NCI-H2227 treated with DMSO at 0.1 percent for 48 hours (cell line): ENCODE results near the gene CADPS.

Experiments used
- DNase-seq: peaks from one replicate; lab custom pipeline; 2025; lab: John Stamatoyannopoulos, UW

CADPS gene

DNA sequence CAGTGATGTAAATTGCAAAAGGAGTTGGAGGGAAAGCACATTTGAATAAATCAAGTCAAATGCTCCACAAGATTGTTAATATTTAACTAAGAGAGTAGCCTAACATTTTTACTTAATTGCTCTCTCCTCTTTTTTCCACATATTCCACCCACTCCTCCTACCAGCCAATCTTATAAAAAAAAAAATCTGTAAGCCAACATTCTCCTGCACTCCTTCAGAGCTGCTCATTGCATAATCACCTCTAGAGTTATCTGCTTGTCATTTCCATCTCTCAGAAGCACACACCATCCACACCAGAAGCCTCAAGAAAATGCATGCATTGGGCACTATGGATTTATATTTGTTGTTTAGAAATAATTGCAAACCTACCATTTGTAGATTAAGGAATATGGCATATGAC, 64.1 kb downstream of the CADPS start:
- no peak for DNase-seq

DNA sequence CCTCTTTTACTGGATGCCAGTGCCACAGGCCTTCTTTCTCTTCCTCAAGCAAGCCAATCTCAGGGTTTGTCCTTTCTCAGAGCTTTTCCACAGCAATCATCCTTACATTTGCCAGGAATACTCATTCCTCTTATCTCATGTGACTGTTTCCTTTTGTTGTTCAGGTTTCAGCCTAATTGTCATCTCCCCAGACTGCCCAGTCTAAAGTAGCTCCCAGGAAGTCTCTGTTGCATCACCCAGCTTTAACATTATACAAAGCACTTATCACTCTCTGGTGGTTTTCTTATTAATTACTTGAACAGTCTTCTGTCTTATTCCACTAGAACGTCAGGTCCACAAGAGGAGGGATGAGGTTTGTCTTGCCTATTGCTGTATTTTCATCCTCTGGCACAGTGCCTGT, 65.8 kb downstream of the CADPS start:
- DNase-seq: no peak

DNA sequence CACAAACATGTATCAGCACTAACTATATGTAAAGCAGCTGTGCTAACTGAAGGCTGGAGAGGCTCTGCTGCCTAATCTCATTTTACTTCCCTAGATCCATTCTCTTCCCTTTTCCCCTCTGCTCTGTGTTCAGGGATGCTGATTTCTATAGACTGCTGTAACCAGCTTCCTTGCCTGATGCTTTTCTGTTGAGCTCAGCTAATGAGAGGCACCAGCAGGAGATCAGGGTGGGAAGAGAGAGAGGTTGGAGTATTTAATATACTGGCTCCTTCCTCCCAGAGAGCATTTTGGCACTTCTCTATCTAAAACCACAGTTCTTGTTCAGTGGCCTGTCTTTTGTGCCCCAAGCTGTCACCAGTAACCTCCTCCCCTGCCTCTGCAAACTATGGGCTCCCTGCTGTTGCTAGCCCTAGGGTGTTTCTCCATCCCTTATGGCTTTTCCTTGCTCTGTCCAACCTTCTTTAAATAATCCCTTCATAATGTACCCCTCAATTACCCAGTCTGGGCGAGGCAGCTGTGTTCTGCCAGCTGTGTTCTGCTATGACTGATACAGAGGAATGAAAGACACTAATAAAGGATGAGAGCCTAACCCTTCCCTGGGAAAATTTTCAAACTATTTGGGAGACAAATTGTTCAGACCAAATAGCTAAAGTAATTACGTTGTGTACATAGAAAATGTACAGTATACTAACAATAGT, 69.5 kb downstream of the CADPS start:
- DNase-seq: peak; percentile 66

DNA sequence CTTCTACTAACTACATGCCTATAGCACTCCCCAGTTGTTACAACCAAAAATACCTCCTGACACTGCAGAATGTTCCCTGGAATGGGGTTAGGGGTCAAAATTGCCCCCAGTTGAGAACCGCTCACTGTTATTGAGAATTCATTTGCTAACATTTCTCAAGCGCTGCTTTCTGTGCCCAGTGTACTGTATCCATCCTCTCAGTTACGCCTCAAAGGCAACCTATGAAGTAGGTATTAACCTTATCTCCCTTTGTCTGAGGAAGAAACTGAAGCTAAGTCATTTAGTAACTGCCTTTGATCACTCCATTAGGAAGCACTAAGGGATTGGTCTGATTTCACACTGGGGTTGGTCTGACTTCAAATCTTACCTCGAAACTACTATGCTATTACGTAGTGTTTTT, 70.1 kb downstream of the CADPS start:
- DNase-seq: peak; percentile 25

DNA sequence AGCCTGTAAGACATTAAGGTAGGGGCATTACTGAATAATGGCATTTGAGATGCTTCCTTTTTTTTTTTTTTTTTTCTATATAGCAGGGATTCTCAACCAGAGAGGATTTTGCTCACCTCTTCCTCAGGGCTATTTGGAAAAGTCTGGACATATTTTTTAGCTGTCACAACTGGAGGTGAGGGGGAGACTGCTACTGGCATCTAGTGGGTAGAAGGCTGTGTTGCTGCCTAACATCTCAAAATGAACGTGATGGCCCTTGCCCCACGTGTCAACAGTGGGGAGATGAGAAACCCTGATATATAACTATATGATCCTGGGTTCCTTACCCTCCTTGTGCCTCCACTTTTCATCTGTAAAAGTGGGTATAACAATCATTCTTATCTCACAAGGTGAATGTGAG, 71.9 kb downstream of the CADPS start:
- DNase-seq: no peak

DNA sequence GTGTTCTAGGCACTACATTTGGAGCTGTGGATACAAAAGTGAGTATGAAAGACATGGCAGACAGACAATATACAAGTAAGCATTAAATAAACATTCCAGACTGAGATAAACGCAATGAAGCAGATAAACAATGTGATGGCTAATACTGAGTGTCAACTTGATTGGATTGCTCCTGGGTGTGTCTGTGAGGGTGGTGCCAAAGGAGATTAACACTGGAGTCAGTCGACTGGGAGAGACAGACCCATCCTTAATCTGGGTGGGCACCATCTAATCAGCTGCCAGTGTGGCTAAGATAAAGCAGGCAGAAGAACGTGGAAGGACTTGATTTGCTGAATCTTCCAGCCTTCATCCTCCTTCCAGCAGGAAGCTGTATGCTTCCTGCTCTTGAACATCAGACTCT, 77.2 kb downstream of the CADPS start:
- no peak for DNase-seq

DNA sequence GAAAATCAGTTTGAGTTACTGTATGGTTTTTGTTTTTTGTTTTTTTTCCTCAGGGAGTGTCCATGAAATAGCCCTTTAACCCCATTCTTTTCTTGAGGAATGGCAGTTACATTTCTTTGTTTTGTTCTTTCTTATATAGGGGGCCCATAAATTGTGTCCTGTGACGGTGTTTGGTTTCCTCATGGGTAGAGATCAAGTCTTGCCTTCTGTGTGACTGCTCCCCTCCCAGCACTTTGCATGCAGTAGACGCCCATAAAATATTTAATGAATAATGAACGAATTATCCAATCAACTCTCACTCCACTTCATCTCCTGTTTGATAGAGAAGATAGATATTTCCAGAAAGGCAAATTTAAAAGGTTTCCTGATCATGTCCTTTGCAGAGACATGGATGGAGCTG, 78.1 kb downstream of the CADPS start:
- DNase-seq: no peak

DNA sequence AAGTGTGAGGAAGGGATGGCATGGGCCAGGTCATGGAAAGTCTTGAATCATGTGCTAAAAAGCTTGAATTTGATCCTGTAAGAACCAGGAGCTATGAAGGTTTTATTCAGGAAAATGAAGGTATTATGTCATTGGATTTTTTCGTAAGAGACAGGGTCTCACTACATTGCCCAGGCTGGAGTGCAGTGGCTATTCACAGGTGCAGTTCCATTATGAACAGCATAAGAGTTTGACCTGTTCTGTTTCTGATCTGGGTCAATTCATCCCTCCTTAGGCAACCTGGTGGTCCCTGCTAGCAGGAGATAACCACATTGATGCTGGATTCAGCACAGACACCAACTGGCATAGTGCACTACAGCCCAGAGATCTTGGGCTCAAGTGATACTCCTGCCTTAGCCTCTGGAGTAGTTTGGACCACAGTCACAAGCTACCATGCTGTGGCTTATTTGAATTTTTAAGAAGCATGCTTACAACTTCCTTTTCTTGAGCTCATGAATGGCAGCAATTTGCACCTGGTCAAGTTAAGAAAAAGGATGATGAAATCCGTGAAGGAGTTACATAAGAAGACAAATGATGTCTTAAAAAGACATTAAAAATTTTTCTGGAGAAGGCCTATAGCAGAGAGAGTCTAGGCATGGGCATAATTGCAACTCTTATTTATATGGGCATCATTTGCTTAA, 79.1 kb downstream of the CADPS start:
- DNase-seq: no peak

DNA sequence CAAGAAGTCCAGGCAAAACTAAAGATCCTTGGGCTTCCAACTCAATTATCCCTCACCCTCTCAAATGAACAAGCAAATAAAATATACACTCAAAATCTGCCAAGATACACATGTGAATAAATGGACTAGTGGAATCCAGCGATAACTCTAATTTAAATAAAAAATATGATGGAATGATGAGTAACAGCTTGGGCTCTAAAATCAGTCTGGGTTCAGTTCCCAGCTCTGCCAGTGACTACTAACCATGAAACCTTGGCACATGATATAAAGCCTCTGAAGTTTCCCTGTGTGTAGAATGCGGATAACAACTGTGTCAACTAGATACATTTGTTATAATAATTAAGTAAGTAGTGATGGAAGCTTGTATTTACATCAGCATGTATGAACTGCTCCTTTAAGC, 81.3 kb downstream of the CADPS start:
- no peak for DNase-seq

DNA sequence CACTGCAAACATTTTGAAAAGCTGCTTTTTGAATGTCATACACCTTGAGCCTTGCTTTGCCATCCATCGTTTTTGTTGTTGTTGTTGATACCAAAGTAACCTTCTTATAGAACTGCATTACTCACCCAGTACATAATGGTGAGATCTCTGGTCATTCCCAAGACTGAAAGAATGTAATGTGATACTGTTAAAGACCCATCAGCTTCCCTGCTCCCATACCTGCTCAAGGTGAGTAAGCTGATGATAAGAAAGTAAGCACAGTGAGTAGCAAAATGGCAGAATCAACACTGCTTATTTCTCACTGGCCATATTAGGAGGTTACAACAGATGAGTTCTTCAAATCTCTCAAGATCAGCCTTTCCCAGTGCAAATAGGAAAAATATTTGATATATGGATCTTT, 89.8 kb downstream of the CADPS start:
- DNase-seq: no peak

DNA sequence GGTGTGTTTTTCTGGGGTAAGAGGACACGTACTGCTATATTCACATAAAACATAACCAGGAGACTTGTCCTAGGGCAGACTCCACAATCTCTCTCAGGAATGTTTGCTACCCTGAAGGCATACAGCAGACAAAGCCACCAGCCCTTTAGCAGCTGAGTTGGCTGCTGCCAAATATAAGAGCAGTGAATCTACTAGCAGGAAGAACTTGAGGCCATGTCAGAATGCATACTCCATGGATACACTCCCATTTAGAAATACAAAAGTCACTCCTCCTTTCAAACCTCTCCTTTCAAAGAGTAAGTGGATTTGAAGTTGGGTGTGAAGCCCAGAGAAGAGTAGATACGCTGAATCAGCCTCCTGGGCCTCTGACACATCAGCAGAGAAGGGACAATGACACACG, 94.1 kb downstream of the CADPS start:
- no peak for DNase-seq

DNA sequence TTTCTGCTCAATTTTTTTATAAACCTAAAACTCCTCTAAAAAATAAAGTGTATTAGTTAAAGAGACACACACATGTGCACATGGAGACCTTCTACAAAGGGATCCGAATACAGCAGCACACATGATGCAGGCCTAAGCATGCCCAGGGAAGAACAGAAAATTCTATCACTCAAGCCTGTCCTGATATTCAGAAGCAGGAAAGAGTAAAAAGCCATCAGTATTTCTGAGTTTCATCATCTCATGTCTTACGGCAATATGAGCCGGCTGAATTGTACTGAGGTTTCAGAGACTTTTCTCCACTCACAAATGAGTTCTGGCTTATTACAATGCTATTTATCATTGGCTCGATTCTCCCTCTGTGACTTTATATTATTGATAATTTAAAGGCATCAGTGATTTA, 97.5 kb downstream of the CADPS start:
- DNase-seq: no peak

DNA sequence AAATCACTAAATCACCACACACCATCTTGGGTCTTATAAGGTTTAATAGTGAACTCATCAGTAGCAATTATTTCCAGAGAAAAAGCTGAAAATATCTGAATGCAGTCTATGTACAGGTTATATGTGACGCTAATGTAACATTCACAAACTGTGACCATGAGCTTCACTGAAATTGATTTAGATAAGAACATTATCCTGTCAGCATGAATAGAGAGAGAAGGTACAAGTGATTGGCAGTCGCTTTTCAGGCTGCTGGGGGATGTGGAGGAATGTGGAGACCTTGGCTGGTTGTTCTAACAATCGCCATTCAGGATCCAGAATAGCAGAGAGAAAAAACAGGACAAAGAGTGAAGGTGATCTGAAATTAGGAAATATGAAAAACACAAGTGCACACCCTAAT, 98.1 kb downstream of the CADPS start:
- no peak for DNase-seq

DNA sequence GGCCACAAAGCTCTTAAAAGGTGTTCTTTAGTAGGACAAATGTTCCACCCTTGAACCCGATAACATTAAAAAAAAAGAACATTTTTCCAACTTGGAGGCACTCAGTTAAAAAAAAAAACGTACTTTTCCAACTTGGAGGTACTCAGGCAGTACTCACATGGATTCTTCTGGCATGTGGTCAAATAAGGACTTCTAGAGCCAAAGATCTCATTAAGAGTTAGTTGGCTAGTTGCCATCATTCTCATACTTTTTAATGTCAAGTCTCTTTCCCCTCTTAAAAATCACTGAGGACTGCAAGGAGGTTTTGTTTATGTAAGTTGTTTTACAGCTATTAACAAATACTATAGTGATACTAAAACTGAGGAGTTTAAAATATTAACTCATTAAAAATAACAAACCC, 101.0 kb downstream of the CADPS start:
- no peak for DNase-seq

DNA sequence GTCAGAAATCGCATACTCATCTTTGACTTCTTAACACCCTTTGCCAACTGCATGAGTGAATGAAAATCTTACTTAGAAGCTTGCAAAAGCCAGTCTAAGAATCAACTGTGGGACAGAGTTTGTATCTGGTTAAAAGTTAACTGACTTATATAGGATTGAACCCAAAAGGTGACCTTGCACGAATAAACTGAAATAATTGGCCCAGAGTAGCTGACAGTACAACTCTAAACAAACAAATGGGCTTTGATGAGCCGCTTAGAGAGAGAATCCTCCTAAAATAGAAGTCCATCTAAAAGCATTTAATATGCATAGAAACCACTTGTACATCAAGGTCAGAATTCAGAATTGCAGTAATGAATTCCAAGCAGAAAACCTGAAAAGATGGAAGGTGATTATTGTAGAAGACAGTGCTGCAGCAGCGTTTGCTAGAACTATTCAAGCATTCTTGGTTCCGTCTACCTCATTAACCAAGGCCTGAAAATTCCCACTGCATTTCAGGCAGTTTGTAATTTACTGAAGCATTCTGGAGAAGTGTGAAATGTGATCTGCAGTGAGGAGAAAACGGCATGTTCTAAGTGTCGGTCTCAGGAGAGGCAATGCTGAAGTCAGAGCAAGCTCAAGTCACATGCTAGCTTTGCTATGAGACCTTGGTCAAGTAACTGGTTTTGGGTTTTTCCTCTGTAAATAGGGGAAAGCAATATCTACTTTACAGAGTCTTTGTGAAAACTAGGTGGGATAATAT, 103.7 kb downstream of the CADPS start:
- no peak for DNase-seq

DNA sequence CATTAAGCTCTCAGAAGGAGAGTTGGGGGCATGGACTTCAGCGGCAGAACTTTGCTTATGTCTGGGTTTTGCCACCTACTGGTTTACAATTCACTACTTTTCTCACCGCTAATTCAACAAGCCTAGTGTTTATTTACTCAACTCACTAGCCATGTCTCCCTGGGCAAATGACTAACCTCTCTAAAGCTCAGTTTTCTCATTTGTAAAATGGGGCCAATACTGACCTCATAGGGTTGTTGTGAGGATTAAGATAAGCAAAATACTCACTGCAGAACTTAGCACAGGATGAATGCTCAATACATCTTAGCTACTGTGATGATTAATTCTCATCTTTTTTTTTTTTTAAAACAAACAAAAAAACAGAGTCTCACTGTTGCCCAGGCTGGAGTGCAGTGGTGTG, 106.3 kb downstream of the CADPS start:
- no peak for DNase-seq

DNA sequence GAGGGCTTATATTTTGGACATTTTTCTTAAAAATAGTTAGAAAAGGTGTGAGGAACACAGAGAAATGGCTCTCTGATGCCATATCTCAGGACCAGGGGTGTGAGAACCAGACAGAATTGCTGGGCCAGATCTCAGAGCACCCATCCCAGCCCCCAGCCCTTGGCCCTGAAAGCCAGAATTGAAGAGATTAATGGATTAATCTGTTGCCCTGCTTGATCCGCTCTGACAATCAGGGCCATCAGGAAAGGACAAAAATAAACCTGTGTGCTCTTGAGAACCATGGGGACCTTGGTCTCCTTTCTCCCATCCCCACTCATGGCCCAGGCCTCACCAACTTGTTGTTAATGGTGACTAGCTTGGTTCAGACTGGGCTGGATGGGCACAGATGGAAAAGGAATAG, 113.5 kb downstream of the CADPS start:
- no peak for DNase-seq

DNA sequence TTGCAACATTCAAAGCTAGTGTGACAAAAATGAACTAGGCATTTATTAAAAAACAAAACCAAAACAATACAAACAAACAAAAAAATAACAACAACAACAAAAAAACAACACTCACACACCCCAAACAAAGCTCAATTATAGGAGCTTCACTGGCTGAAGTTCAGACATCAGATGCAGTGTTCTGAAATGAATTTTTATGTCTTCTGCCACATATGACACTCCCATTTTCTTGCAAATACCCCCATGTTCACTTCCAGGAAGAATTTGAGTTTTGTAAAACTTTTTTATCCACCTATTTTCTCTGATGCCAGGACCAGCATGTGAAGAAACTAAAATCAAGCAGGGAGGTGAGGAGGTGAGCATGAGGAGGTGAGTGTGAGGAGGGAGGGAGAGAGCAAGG, 113.9 kb downstream of the CADPS start:
- DNase-seq: no peak

DNA sequence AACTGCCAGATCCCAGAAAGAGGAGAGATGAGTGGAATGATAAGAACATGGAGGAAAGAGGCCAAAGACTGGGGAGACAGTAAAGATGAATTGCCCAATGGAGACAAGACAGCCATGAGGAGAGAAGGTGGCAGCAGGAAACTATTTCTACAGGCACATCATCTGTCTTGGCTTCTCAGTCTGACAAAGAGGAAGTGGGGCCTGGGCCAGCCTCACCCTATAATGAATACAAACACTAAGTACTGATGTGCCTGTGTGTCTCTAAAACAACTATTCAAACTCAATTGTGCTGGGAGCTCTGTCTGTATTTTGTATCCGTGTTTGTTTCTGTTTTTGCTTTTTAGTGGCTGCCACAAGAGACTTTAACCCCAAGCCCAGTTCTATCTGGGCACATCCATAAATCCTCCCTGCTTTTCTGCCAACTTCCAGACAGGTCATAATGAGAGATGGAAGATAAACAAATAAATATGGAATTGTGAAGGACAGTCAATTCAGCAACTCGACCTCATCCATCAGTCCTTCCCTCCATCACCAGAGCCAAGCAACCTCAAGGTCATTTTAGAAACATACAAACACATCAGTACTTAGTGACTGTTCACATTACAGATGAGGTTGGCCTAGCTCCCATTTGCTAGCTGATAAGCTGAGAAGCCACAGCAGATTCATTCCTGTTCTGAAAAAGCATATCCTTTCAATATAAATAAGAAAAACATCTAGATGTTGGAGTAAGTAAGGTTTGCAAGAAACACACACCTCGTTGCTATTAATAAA, 116.7 kb downstream of the CADPS start:
- no peak for DNase-seq

DNA sequence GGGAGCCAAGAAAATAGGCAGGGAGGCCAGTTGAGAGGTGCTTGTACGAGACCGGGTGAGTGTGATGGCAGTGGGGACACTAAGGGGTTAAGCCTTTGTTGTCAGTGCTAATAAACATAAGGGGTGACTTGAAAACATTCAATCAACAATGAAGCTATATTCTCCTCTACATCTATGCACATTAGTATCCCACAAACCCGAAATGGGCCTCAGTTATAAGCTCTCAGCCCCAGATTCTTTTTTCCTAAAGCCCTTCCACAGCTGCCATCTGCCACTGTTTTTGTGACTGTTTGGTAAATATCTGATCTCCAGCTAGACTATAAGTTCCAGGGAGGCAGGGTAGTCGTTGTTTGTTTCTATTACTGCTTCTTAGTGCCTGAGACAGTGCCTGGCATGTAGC, 118.2 kb downstream of the CADPS start:
- DNase-seq: no peak

DNA sequence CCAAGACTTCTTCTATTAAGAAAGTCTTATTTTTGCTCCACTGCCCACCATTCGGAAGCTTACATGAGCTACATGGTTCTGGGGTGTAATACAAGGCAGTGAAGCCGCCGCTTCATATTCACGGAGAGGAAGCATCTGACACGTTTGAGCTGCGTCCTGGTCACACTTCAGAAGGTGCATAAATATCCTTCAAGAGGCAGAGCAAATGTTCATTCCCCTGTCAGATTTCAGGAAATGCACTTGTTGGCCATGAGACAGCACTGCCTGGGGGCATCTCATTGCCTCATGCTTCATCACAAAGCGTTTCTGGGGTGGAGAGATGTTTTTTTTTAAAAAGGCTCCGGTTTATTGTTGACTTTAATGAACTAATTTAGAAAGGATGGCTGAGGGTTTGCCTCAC, 119.9 kb downstream of the CADPS start:
- no peak for DNase-seq

DNA sequence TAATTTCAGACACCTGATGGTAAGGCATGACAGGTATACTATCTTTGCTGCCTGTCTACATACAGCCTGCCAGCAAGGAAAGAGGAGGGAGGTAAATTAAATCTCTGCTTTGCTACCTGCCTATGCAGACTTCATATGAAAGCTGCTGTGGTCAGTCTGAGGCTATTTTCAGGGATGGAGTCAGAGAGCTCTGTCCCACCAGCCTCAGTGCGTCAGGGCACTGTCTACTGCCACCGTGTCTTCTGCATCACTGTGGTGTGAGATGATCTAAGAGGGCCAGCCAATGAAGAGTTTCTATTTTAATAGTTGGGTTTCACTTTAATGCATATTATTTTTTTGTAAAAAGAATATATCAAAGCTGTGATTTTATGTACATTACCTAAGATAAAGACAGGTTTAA, 125.6 kb downstream of the CADPS start:
- DNase-seq: no peak

DNA sequence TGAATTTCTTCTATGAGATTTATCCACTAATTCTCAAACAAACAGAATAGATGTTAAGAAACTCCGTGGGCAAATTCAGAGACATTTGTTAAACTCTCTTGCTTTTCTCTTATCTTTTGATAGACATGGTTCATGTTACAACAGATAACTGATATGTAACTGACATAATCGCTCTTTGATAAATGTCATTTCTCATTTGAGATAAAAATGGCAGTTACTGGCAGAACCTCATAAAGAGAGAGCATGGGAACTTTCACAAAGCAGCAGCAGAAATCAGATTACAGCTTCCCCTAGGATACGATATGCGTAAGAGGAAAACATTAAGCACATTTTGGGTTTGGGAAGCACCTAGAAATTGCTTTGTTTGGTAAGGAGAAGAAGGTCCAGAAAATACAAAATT, 126.1 kb downstream of the CADPS start:
- no peak for DNase-seq
